ENCODE results near the gene SLC12A3.

The SLC12A3 gene

DNA sequence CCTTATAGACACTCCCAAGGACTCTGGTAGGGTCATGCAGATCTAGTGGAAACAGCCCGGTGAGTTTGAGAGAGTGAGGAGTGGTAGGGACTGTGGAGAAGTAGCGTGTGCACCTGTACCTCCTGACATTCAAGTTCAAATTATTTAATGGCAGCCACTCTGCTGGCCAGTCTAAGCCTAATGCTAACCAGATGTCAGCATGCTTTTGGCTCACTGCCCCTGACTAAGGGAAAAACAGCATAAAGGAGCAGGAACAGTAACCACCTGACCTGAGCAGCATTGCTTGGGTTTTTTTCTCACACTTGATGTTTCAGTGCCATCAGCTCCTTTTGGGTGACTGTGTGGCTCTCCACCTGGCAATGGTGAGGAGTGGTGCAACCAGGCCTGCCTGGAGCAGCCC lies 23.8 kb upstream of the SLC12A3 start:
- peak overlapping the region; percentile 19 for H3K27ac Mint-ChIP-seq
- H3K9me3 Mint-ChIP-seq, result no peaks in the 10 kb centered on the region
- H3K27me3 Mint-ChIP-seq, result no peaks in the 10 kb centered on the region
- H3K36me3 Mint-ChIP-seq, result peaks cover 29% of the 10 kb centered on the region
- peaks cover 20% of the 10 kb centered on the region for H3K4me1 Mint-ChIP-seq
- H3K4me3 Mint-ChIP-seq, result no peak overlapping the region

DNA sequence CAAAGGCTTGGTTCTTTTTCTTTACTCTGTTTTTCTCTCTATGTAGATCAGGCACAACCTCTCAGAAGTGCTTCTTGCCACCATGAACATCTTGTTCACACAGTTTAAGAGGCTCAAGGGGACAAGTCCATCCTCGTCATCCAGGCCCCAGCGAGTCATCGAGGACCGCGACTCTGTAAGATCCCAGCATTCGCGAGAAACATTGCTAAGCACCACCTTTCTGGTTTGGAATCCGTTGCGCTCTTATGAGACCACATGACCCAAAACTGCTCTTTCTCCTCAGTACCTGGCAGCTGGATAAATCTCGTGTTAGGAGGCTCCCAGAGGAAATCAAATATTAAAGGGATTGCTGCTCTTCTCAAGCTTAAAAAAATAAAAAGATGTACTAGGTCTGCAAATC lies 23.3 kb upstream of the SLC12A3 start:
- Mint-ChIP-seq H3K27ac (no peak overlapping the region), H3K9me3 (no peaks in the 10 kb centered on the region), H3K36me3 (peaks cover 26% of the 10 kb centered on the region), H3K4me1 (peaks cover 21% of the 10 kb centered on the region), H3K4me3 (no peak overlapping the region), H3K27me3 (no peaks in the 10 kb centered on the region)

GRCh38 chr16:56842133-56842532 lies 22.9 kb upstream of the SLC12A3 start:
- Mint-ChIP-seq H3K36me3 (peaks cover 26% of the 10 kb centered on the region), H3K4me3 (no peak overlapping the region), H3K9me3 (no peaks in the 10 kb centered on the region), H3K27ac (no peak overlapping the region), H3K4me1 (peaks cover 25% of the 10 kb centered on the region), H3K27me3 (no peaks in the 10 kb centered on the region)

DNA sequence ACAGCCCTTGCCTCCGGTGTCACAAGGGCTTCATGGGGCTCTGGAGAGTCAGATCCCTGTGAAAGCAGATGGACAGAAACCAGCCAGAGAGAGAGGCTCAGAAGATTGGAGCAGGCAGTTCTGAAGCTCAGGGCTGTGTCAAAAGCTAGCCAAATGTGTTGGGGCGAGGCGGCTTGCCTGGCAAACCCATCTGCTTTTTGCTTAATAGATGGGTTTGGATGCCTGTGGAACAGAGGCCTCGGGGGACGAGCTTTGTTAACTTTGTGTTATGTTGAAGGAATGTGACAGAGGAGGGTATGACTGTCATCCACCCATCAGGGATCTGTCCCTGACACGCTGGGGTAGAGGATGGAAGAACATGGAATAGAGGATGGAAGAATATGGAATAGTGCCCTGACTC lies 21.0 kb upstream of the SLC12A3 start:
- no peaks in the 10 kb centered on the region for H3K9me3 Mint-ChIP-seq
- H3K36me3 Mint-ChIP-seq, result peaks cover 20% of the 10 kb centered on the region
- no peaks in the 10 kb centered on the region for H3K27me3 Mint-ChIP-seq
- H3K27ac Mint-ChIP-seq, result no peak overlapping the region
- no peak overlapping the region for H3K4me3 Mint-ChIP-seq
- H3K4me1 Mint-ChIP-seq, result peaks cover 32% of the 10 kb centered on the region

DNA sequence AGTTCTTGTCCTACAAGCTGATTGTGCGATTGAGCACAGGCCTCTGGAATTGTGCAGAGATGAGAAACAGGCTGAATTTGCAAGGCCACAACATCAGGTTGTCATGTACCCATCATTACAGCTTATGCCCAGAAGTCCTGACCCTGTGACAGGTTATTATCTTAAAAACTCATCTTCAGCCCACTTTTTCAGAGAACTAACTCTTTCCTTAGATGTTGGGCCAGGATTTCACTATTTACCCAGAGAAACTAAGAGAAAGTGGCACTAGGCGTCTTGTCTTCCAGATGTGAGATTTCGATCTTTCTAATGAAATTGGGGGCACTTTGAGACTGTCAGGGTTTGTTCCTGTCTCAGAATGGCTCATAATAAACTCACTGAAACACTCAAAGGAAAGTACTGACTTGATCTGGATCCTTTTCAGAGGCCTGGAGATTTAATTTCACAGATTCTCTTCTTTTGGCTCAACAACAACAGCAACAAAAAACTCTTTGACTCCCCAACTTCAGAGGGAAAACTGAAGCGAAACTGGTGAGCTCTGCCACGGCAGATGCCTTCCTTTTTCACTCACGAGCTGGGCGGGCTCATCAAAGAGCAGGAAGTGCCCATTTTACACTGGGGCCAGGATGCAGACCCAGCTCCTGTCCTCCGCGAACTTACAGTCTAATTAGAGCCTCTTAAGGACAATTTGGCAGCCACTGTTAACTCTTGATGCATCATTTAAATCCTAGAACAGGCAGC lies 17.7 kb upstream of the SLC12A3 start:
- Mint-ChIP-seq H3K27ac (peak overlapping the region; percentile 86), H3K27me3 (no peaks in the 10 kb centered on the region), H3K36me3 (peaks cover 14% of the 10 kb centered on the region), H3K4me3 (peak overlapping the region; percentile 33), H3K9me3 (no peaks in the 10 kb centered on the region), H3K4me1 (peaks cover 33% of the 10 kb centered on the region)

DNA sequence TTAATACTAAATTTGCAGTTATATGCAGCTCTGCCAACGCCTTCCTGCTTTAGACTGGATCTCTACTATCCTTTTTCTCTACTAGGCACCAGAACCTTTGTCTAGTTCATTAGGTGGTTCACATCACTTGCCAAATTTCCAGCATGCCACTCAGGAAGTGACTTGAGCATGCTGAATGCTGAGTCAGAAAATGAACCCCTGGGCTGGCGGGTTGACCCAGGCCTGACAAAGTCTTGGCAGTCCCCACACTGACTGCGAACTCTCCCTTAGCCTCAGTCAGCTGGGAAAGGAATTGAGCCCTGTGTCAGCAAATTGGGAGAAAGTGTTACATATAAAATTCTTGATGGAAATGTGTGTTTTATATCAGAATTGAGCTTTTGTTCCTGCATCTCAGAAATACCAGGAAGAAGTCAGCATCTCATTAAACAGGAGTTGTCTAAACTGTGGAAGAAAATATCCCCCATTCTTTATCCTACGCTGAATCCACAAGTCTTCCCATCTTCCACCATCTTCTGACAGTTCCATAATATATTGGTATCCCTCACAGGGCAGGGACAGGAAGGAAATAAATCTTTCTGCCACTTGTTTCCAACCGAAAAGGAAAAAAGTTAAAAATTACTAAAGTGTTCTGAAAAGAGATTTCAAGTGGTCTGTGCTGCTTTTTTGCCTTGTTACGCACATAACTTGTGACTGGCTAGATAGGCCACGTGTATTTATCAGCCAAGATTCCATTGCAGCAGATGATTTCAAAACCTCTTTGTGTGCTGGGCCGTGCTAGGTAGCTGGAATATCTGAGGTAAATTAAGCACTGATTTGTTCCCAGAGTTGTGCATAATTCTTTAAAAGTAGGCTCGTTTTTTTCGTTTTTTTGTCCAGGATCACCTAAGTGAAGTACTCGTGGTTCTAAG lies 16.7 kb upstream of the SLC12A3 start:
- peaks cover 33% of the 10 kb centered on the region for H3K4me1 Mint-ChIP-seq
- no peaks in the 10 kb centered on the region for H3K9me3 Mint-ChIP-seq
- peaks cover 9% of the 10 kb centered on the region for H3K36me3 Mint-ChIP-seq
- peak overlapping the region; percentile 86 for H3K27ac Mint-ChIP-seq
- no peak overlapping the region for H3K4me3 Mint-ChIP-seq
- no peaks in the 10 kb centered on the region for H3K27me3 Mint-ChIP-seq

GRCh38 chr16:56848955-56849689 lies 15.9 kb upstream of the SLC12A3 start:
- H3K9me3 Mint-ChIP-seq, result no peaks in the 10 kb centered on the region
- no peak overlapping the region for H3K27ac Mint-ChIP-seq
- no peaks in the 10 kb centered on the region for H3K27me3 Mint-ChIP-seq
- H3K36me3 Mint-ChIP-seq, result peaks cover 4% of the 10 kb centered on the region
- peaks cover 33% of the 10 kb centered on the region for H3K4me1 Mint-ChIP-seq
- H3K4me3 Mint-ChIP-seq, result no peak overlapping the region

- Mint-ChIP-seq H3K4me1 (peaks cover 33% of the 10 kb centered on the region), H3K27ac (no peak overlapping the region), H3K4me3 (no peak overlapping the region)
Observed at GRCh38 chr16:56849690-56850680, 15.0 kb upstream of the SLC12A3 start.

GRCh38 chr16:56851671-56852400 lies 13.2 kb upstream of the SLC12A3 start:
- Mint-ChIP-seq H3K36me3 (no peaks in the 10 kb centered on the region), H3K4me1 (peaks cover 31% of the 10 kb centered on the region), H3K27me3 (no peaks in the 10 kb centered on the region), H3K4me3 (no peak overlapping the region), H3K9me3 (no peaks in the 10 kb centered on the region), H3K27ac (no peak overlapping the region)

More at GRCh38 chr16:56849690-56850680, 15.0 kb upstream of the SLC12A3 start:
- Mint-ChIP-seq H3K9me3 (no peaks in the 10 kb centered on the region), H3K36me3 (no peaks in the 10 kb centered on the region), H3K27me3 (no peaks in the 10 kb centered on the region)

- Mint-ChIP-seq H3K9me3 (no peaks in the 10 kb centered on the region), H3K27ac (no peak overlapping the region), H3K4me3 (no peak overlapping the region), H3K36me3 (no peaks in the 10 kb centered on the region), H3K4me1 (peaks cover 26% of the 10 kb centered on the region), H3K27me3 (no peaks in the 10 kb centered on the region)
Observed at GRCh38 chr16:56852401-56852730, 12.6 kb upstream of the SLC12A3 start.

- H3K4me3 Mint-ChIP-seq, result no peak overlapping the region
- H3K36me3 Mint-ChIP-seq, result no peaks in the 10 kb centered on the region
- no peak overlapping the region for H3K27ac Mint-ChIP-seq
Observed at GRCh38 chr16:56852968-56853367, 12.0 kb upstream of the SLC12A3 start.

DNA sequence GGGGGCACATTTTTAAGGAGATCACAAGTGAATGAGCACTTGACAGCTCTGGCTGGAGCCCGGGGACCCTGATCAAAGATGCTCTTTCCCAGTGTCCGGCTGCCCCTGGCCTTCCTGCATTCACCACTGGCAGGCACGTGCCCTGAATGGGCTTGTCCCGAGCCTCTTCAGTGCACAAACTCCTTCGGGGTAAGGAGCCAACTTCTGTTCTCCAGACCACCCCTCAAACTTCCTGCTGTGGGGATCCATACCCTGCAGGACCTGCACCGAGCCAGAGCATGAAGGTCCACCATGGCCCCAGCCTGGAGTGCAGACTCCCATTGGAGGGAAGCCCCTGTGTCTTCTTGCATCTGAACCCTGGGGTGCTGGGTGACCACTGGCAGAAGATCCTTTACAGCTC lies 9.8 kb upstream of the SLC12A3 start:
- Mint-ChIP-seq H3K4me3 (no peak overlapping the region), H3K4me1 (peaks cover 22% of the 10 kb centered on the region), H3K27ac (no peak overlapping the region), H3K36me3 (no peaks in the 10 kb centered on the region), H3K9me3 (no peaks in the 10 kb centered on the region), H3K27me3 (no peaks in the 10 kb centered on the region)

More at GRCh38 chr16:56852968-56853367, 12.0 kb upstream of the SLC12A3 start:
- no peaks in the 10 kb centered on the region for H3K27me3 Mint-ChIP-seq
- peaks cover 20% of the 10 kb centered on the region for H3K4me1 Mint-ChIP-seq
- H3K9me3 Mint-ChIP-seq, result no peaks in the 10 kb centered on the region

- H3K27me3 Mint-ChIP-seq, result no peaks in the 10 kb centered on the region
- H3K4me1 Mint-ChIP-seq, result peaks cover 29% of the 10 kb centered on the region
- H3K27ac Mint-ChIP-seq, result no peak overlapping the region
- no peak overlapping the region for H3K4me3 Mint-ChIP-seq
- H3K36me3 Mint-ChIP-seq, result no peaks in the 10 kb centered on the region
- H3K9me3 Mint-ChIP-seq, result no peaks in the 10 kb centered on the region
Observed at GRCh38 chr16:56855946-56856345, 9.1 kb upstream of the SLC12A3 start.

DNA sequence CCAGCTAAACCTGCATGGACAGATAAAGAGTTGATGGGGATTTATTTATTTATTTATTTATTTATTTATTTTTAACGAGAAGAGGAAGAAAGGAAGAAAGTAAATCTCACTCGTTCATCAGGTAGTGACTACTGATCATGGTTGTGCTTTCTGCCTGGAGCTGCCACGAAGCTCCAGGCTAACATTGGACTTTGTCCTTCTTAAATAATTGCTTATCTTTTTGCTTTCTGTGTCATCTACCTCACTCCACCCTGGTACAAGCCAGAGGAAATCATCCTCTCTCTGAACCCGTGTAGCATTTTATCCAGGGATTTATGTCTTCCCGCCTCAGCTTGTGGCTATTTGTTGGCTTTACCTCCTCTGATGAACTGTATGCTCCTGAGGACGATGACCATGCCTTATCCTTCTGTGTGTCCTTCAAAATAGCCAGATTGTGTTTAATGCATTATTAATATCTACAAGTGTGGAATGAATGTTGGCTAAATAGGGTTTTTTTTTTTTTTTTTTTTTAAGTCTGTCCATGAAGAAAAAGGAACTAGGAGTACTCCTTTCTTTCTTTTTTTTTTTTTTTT lies 8.0 kb upstream of the SLC12A3 start:
- Mint-ChIP-seq H3K4me3 (no peak overlapping the region), H3K36me3 (no peaks in the 10 kb centered on the region), H3K9me3 (no peaks in the 10 kb centered on the region), H3K27ac (no peak overlapping the region), H3K27me3 (no peaks in the 10 kb centered on the region), H3K4me1 (peaks cover 38% of the 10 kb centered on the region)

All from activated naive CD4-positive, alpha-beta T cell treated with anti-CD3 and anti-CD28 coated beads, Interleukin-2, amount 50 U/mL, for 24 hours (primary cell).